Measurements from ENCODE around the gene ZXDC.

The ZXDC gene

DNA sequence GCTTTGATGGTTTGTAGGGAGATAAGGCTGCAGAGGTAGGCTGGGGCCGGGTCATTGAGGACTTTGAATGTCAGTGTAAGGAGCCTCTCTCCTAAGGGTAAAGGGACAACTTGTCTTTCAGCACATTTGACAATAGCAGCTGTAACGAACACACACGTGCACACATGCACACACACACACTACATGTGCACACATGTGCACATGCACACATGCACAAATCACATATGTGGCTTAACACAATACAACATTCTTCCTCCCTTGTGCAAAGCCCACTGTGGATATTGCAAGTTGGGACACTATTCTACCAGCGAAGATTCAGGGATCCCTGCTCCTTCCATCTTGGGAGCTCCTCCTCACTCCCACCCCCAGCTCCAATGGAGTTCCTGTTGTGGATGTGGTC lies 82.1 kb downstream of the ZXDC start:
- Mint-ChIP-seq H3K4me1 (ENCODE audit: low read depth) (peaks cover 4% of the 10 kb centered on the region), H3K27ac (no peak overlapping the region), H3K4me3 (no peak overlapping the region), H3K36me3 (ENCODE audit: low read depth) (no peaks in the 10 kb centered on the region), H3K9me3 (no peaks in the 10 kb centered on the region), H3K27me3 (peaks cover 53% of the 10 kb centered on the region)

DNA sequence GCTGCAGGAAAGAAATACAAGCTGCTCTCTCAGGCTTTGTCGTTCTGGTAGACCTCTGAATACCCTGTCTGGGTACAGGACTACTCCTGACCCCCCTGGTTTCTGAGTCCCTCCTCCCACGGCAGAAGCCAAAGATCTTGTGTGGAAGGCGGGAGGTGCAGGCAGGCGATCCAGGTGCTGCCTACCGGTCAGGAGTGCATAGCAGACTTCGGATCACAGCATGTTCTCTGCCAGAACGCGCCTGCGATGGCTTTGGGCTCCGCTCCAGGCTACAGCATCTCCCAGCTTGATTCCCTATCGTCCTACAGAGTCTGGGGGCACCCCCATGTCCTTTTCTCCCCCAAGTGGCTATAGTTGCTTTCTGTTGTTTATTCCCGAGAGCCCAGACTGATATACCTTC lies 83.4 kb downstream of the ZXDC start:
- no peak overlapping the region for H3K27ac Mint-ChIP-seq
- peaks cover 64% of the 10 kb centered on the region for H3K27me3 Mint-ChIP-seq
- no peaks in the 10 kb centered on the region for H3K9me3 Mint-ChIP-seq
- peaks cover 4% of the 10 kb centered on the region for H3K4me1 Mint-ChIP-seq (ENCODE audit: low read depth)
- H3K36me3 Mint-ChIP-seq (ENCODE audit: low read depth): no peaks in the 10 kb centered on the region
- H3K4me3 Mint-ChIP-seq: no peak overlapping the region

DNA sequence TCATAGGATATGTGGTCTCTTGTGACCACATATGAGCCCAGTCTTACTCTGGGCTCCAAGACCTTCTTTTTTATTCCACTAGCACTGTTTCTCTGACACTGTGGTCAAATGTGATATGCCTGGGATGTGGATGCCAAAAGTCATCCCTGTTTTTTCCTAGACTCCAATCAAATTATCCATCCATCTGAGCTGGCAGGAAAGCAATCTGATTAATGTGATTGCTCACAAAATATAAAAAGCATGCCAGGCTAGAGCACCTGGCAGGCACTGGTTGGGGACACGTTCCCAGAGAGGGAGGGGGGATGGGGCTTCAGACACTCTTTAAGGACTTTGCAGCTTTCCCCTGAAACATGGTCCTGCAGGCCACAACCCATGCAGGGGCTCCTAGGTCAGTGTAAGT lies 84.1 kb downstream of the ZXDC start:
- Mint-ChIP-seq H3K36me3 (ENCODE audit: low read depth) (no peaks in the 10 kb centered on the region), H3K9me3 (no peaks in the 10 kb centered on the region), H3K4me1 (ENCODE audit: low read depth) (peaks cover 4% of the 10 kb centered on the region), H3K27me3 (peaks cover 64% of the 10 kb centered on the region), H3K4me3 (no peak overlapping the region), H3K27ac (no peak overlapping the region)

DNA sequence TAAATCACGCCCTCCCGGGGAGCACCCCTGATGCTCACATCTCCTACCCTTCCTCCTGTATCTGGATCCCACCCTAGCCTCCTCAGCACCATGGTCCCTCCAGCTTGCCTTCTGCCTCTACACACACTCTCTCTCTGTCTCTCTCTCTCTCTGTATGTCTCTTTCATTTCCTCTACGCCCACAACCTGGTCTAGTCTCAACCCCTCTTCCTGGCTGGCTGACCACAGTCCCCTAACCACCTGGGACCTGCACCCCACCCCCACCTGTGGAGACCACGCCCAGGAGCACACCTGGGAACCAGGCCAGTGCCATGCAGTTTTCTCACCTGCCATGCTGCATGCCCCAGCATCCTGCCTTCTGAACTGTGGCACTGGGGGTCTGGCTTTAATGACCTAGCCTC lies 84.9 kb downstream of the ZXDC start:
- peaks cover 64% of the 10 kb centered on the region for H3K27me3 Mint-ChIP-seq
- no peaks in the 10 kb centered on the region for H3K36me3 Mint-ChIP-seq (ENCODE audit: low read depth)
- no peak overlapping the region for H3K27ac Mint-ChIP-seq
- H3K4me1 Mint-ChIP-seq (ENCODE audit: low read depth): peaks cover 4% of the 10 kb centered on the region
- no peaks in the 10 kb centered on the region for H3K9me3 Mint-ChIP-seq
- H3K4me3 Mint-ChIP-seq: no peak overlapping the region

DNA sequence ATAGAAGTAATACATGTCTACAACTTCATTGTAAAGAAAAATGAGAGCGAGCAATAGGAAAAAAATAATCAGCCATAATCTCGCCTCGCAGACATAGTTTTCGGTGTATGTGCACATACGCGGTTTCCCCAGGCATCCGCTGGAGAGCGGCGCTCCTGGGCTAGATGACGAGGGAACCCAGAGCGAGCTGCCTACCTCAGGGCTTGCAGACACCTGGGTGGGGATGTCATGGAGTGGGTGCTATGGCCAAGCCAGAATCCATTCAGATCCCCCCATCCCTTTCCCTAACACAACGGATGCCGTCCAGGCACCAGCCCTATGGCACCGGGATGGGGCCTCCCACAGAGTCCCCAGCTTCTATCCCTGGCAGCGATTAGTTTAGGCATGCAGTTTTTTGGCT lies 85.5 kb downstream of the ZXDC start:
- Mint-ChIP-seq H3K4me3 (no peak overlapping the region), H3K36me3 (ENCODE audit: low read depth) (no peaks in the 10 kb centered on the region), H3K9me3 (no peaks in the 10 kb centered on the region), H3K27ac (no peak overlapping the region), H3K4me1 (ENCODE audit: low read depth) (peaks cover 4% of the 10 kb centered on the region), H3K27me3 (peaks cover 64% of the 10 kb centered on the region)

DNA sequence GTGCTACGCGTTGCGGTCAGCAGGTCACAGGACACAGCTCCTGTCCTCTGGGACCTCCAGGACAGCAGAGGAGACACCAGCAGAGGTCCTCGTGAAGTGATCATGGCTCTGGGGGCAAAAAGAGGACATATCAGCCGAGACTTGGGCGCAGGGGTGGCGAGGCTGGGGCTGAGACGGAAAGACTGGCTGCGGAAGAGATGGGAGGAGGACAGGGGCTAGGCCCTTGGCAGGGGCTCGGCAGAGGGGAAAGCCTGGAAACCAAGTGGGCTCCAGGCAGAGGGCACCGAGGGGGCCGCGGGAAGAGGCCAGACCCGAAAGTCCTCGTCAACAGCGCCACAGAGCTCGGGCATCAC lies 85.9 kb downstream of the ZXDC start:
- no peaks in the 10 kb centered on the region for H3K9me3 Mint-ChIP-seq
- H3K4me3 Mint-ChIP-seq: no peak overlapping the region
- H3K27me3 Mint-ChIP-seq: peaks cover 64% of the 10 kb centered on the region
- H3K4me1 Mint-ChIP-seq (ENCODE audit: low read depth): peaks cover 4% of the 10 kb centered on the region
- H3K36me3 Mint-ChIP-seq (ENCODE audit: low read depth): no peaks in the 10 kb centered on the region
- H3K27ac Mint-ChIP-seq: no peak overlapping the region

DNA sequence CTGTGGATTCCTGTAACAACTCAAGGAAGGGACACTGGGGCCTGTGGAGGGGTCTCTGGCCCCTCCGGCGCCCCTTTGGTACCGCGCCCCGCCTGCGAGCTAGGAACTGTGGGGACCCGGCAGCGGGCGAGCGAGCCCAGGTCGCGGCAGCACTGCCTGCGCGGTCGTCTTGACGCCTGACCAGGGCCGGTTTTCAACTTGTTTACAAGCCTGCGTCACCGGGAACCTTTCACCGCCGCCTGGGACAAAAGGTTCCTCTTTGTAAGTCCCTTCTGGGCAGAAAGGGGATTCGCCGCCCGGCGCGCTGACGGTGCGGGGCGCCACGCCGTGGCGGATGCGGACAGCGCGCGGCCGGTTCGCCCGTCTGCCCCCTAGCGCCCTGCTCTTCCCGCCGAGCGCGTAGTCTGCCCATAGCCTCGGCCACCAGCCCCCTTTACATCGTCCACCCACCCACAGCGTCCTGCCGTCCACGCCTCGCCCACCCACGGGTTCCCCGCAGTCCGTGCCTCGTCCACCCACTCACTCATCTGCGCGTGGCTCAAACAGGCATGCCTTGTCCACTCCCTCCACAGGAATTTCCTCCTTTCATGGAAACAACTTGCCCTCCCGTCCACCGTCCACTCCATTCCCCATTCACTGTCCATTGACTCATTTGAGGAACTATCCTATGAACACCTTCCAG lies 86.4 kb downstream of the ZXDC start:
- H3K9me3 Mint-ChIP-seq: no peaks in the 10 kb centered on the region
- H3K4me3 Mint-ChIP-seq: no peak overlapping the region
- H3K4me1 Mint-ChIP-seq (ENCODE audit: low read depth): peaks cover 4% of the 10 kb centered on the region
- no peaks in the 10 kb centered on the region for H3K36me3 Mint-ChIP-seq (ENCODE audit: low read depth)
- H3K27me3 Mint-ChIP-seq: peaks cover 65% of the 10 kb centered on the region
- H3K27ac Mint-ChIP-seq: no peak overlapping the region

Measured in stimulated activated naive CD8-positive, alpha-beta T cell treated with anti-CD3 and anti-CD28 coated beads, Interleukin-15, Interleukin-2, amounts not matched to agents 100 ng/mL and 50 ng/mL, for 24 hours (primary cell).